HepG2 (cell line): ENCODE results near the gene PAX4. TPM values are rescaled to one million over a fixed set of nuclear protein-coding genes. Genes with fewer than 3 reads are reported as not detected.

Experiments
- ATAC-seq: fragments of 200-7000 bp; cut with Tn5 transposase; 3 replicates; pipeline ENCODE4 v1.9.1; 2020; ENCODE audit warnings: mild to moderate bottlenecking, moderate library complexity
- BruUV-seq: library from RNA; stranded (reverse); fragments of 400-500 nt; replicated peaks from 2 replicates; lab custom pipeline; 2021; lab: Mats Ljungman, UMichigan
- CTCF ChIA-PET: fragments of 300-600 bp; formaldehyde crosslinking; extraction: SDS; loops from one replicate; lab custom pipeline; 2021; ENCODE audit warnings: low total read pairs, inconsistent platforms, low intra/inter-chr PET ratio; lab: Yijun Ruan, JAX
- POLR2A ChIA-PET: fragments of 350-600 bp; sonication (Branson Sonifier 250); formaldehyde crosslinking; loops from one replicate; lab custom pipeline; 2020; ENCODE audit warnings: antibody characterized with exemption, inconsistent platforms; lab: Yijun Ruan, JAX
- DNase-seq: peaks from one replicate; pipeline ENCODE4 v3.0.0-alpha.2; 2015; ENCODE audit warnings: low spot score
- FAIRE-seq: peaks from 3 replicates; lab custom pipeline; 2011; peaks lifted over from hg19 to GRCh38; lab: Jason Lieb, UNC
- H2AFZ ChIP-seq: one replicate; pipeline ENCODE4 v1.6.1; 2011; ENCODE audit warnings: low read length, inconsistent platforms
- H3K27ac ChIP-seq: fragments of 300-600 bp; 3 replicates; pipeline ENCODE4 v1.8.0; 2011; ENCODE audit warnings: mixed run types, mild to moderate bottlenecking, mixed read lengths, low read length, inconsistent platforms; ENCODE audit not compliant: insufficient read depth; ENCODE audit errors: extremely low read length
- H3K27me3 ChIP-seq, 2 experiments: fragments of 200-600 bp in 1 of 2; 2 replicates in 1 of 2; 3 replicates in 1 of 2; pipeline versions ENCODE4 v1.6.0 to v1.8.0; 2011; ENCODE audit warnings: low read length in 2 of 2, mild to moderate bottlenecking in 2 of 2, moderate library complexity in 2 of 2, inconsistent platforms in 1 of 2; ENCODE audit not compliant: insufficient read depth in 2 of 2, control insufficient read depth in 1 of 2
- H3K36me3 ChIP-seq, 2 experiments: fragments of 200-600 bp in 1 of 2; replicated peaks in 1 of 2; 2 replicates in 1 of 2; 3 replicates in 1 of 2; pipeline versions ENCODE4 v1.5.1 to v1.8.0; 2011; ENCODE audit warnings: low read length in 2 of 2, inconsistent platforms in 1 of 2; ENCODE audit not compliant: insufficient read depth in 2 of 2, control insufficient read depth in 1 of 2
- H3K4me1 ChIP-seq: 2 replicates; pipeline ENCODE4 v1.5.1; 2012; ENCODE audit warnings: low read length, inconsistent platforms; ENCODE audit not compliant: insufficient read depth
- H3K4me2 ChIP-seq: 2 replicates; pipeline ENCODE4 v1.6.0; 2011; ENCODE audit warnings: low read depth, low read length, inconsistent platforms
- H3K4me3 ChIP-seq, 3 experiments: fragments of 200-600 bp in 1 of 3; sonication (generic), shearing (Covaris generic) in 1 of 3; replicated peaks in 1 of 3; 2 replicates each; pipeline ENCODE4 v1.5.1; 2011 to 2016; ENCODE audit warnings: low read length in 3 of 3, inconsistent platforms in 2 of 3, low read depth in 2 of 3, mild to moderate bottlenecking in 2 of 3, control low read depth in 1 of 3, mixed read lengths in 1 of 3; ENCODE audit not compliant: insufficient read depth in 1 of 3
- H3K79me2 ChIP-seq: one replicate; pipeline ENCODE4 v1.6.1; 2011; ENCODE audit warnings: low read length, inconsistent platforms; ENCODE audit not compliant: insufficient read depth
- H3K9ac ChIP-seq: 2 replicates; pipeline ENCODE4 v1.6.0; 2011; ENCODE audit warnings: mild to moderate bottlenecking, low read depth, low read length, inconsistent platforms; ENCODE audit not compliant: insufficient read depth
- H3K9me3 ChIP-seq: 2 replicates; pipeline ENCODE4 v1.5.1; 2012; ENCODE audit warnings: mild to moderate bottlenecking, low read length
- H4K20me1 ChIP-seq: 2 replicates; pipeline ENCODE4 v1.6.0; 2011; ENCODE audit warnings: inconsistent platforms, mild to moderate bottlenecking, low read length, moderate library complexity; ENCODE audit not compliant: insufficient read depth
- DR1 ChIP-seq: sonication (generic); formaldehyde crosslinking; IDR thresholded peaks from 2 replicates; pipeline ENCODE4 v1.8.0; 2021; ENCODE audit warnings: mild to moderate bottlenecking, missing genetic modification reagents, inconsistent platforms
- ELF1 ChIP-seq: sonication (generic); formaldehyde crosslinking; IDR thresholded peaks from 2 replicates; pipeline ENCODE4 v1.4.0; 2020; ENCODE audit warnings: missing genetic modification reagents
- NBN ChIP-seq: fragments of 450-650 bp; conservative IDR thresholded peaks from 2 replicates; pipeline ENCODE4 v1.6.1; 2017
- POLR2AphosphoS2 ChIP-seq: IDR thresholded peaks from 2 replicates; pipeline ENCODE4 v1.6.1; 2011; ENCODE audit warnings: low read depth, low read length, improper control_type of control experiment
- ZNF207 ChIP-seq: fragments of 450-650 bp; IDR thresholded peaks from 2 replicates; pipeline ENCODE4 v1.6.1; 2016; ENCODE audit warnings: antibody characterized with exemption, borderline replicate concordance
- ZNF280D ChIP-seq: sonication (generic); formaldehyde crosslinking; IDR thresholded peaks from 2 replicates; pipeline ENCODE4 v1.5.1; 2020; ENCODE audit warnings: mild to moderate bottlenecking, missing genetic modification reagents
- ZNF432 ChIP-seq: sonication (generic); formaldehyde crosslinking; IDR thresholded peaks from 2 replicates; pipeline ENCODE4 v1.5.0; 2020; ENCODE audit warnings: missing genetic modification reagents, mild to moderate bottlenecking, borderline replicate concordance
- ZNF530 ChIP-seq: sonication (generic); formaldehyde crosslinking; IDR thresholded peaks from 2 replicates; pipeline ENCODE4 v1.5.0; 2020; ENCODE audit warnings: low read depth, mild to moderate bottlenecking, missing genetic modification reagents
- ZNF550 ChIP-seq: sonication (generic); formaldehyde crosslinking; IDR thresholded peaks from 2 replicates; pipeline ENCODE4 v1.4.0; 2020; ENCODE audit warnings: mild to moderate bottlenecking, missing genetic modification reagents, borderline replicate concordance
- ZNF788 ChIP-seq: sonication (generic); formaldehyde crosslinking; IDR thresholded peaks from 2 replicates; pipeline ENCODE4 v1.5.0; 2020; ENCODE audit warnings: mild to moderate bottlenecking, missing genetic modification reagents, borderline replicate concordance
- ZNF839 ChIP-seq: sonication (generic); formaldehyde crosslinking; IDR thresholded peaks from 2 replicates; pipeline ENCODE4 v1.4.0; 2020; ENCODE audit warnings: missing genetic modification reagents, mild to moderate bottlenecking, borderline replicate concordance
- WGBS: methylation state at CpG from one replicate; pipeline ENCODE4 v1.1.6; 2017; ENCODE audit warnings: low lambda C conversion rate; 5-methylcytosine and 5-hydroxymethylcytosine counted together
- in situ Hi-C: cut with HindIII; loops from 2 replicates; pipeline ENCODE4 v1.10.0; 2017; ENCODE audit warnings: low pct_unique_long_range_greater_than_20kb; ENCODE audit not compliant: extremely low pct_ligation_motif_present
- intact Hi-C: fragments of 100-400 bp; cut with micrococcal nuclease; formaldehyde crosslinking; loops from one replicate; pipeline ENCODE4 v1.10.0; 2022; ENCODE audit not compliant: unreplicated experiment
- polyA plus RNA-seq, 8 experiments: library from polyadenylated mRNA; depleted of rRNA in 3 of 8; stranded (reverse) in 7 of 8; unstranded in 1 of 8; fragments of >200 nt; fragmentation: Illumina TruSeq in 4 of 8; extraction: Trizol in 4 of 8; gene quantifications; 2 replicates each; pipeline versions ENCODE4 v1.2.1 to v1.2.3, GENCODE V29; 2011 to 2016; ENCODE audit warnings: low read depth in 4 of 8, missing spikeins in 1 of 8, mixed read lengths in 1 of 8; ENCODE audit not compliant: insufficient read depth in 1 of 8
- total RNA-seq, 5 experiments: library from RNA; depleted of rRNA; stranded (reverse); fragments of >200 nt; fragmentation: Illumina TruSeq; extraction: Trizol; gene quantifications; 2 replicates each; pipeline ENCODE4 v1.2.3, GENCODE V29; 2016; ENCODE audit warnings: low read depth in 1 of 5
- TF ChIP-seq, protein P1 (sequence below): sonication (generic); formaldehyde crosslinking; IDR thresholded peaks from 2 replicates; pipeline ENCODE4 v1.5.1; 2020; ENCODE audit warnings: mild to moderate bottlenecking, missing genetic modification reagents, moderate library complexity

Gene PAX4
- total and polyA plus RNA-seq, 2 of the 13 experiments (the other 11 are each of a cell fraction or from before 2014, with no cell fraction given): not detected

- WGBS: 40% methylated on average over 1 of the region's 6 CpGs
- Histone ChIP-seq H4K20me1 (no peaks in the 10 kb centered on the region), H3K9ac (no peak overlapping the region), H3K9me3 (peaks cover 6% of the 10 kb centered on the region; the same call in 1 of the 2 replicates), H3K36me3 (no peaks in the 10 kb centered on the region; a peak in 1 of 5 replicates), H3K79me2 (no peaks in the 10 kb centered on the region), H3K27ac (no peak overlapping the region), H3K4me1 (no peaks in the 10 kb centered on the region), H2AFZ (no peak overlapping the region), H3K4me2 (0 out of 2 replicates have a peak overlapping the region, but pooled peaks have one; percentile 24), H3K4me3 (no peak overlapping the region), H3K27me3 (peaks cover 2 to 8% of the 10 kb centered on the region in 2 experiments; a peak in 2 of 5 replicates)
- ChIA-PET POLR2A (no interaction called here), CTCF (no interaction called here)
- FAIRE-seq: no peak
- TF ChIP-seq, protein P1, sequence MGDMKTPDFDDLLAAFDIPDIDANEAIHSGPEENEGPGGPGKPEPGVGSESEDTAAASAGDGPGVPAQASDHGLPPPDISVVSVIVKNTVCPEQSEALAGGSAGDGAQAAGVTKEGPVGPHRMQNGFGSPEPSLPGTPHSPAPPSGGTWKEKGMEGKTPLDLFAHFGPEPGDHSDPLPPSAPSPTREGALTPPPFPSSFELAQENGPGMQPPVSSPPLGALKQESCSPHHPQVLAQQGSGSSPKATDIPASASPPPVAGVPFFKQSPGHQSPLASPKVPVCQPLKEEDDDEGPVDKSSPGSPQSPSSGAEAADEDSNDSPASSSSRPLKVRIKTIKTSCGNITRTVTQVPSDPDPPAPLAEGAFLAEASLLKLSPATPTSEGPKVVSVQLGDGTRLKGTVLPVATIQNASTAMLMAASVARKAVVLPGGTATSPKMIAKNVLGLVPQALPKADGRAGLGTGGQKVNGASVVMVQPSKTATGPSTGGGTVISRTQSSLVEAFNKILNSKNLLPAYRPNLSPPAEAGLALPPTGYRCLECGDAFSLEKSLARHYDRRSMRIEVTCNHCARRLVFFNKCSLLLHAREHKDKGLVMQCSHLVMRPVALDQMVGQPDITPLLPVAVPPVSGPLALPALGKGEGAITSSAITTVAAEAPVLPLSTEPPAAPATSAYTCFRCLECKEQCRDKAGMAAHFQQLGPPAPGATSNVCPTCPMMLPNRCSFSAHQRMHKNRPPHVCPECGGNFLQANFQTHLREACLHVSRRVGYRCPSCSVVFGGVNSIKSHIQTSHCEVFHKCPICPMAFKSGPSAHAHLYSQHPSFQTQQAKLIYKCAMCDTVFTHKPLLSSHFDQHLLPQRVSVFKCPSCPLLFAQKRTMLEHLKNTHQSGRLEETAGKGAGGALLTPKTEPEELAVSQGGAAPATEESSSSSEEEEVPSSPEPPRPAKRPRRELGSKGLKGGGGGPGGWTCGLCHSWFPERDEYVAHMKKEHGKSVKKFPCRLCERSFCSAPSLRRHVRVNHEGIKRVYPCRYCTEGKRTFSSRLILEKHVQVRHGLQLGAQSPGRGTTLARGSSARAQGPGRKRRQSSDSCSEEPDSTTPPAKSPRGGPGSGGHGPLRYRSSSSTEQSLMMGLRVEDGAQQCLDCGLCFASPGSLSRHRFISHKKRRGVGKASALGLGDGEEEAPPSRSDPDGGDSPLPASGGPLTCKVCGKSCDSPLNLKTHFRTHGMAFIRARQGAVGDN (CRISPR knock-in tag): peak; percentile 14; the same call in 1 of the 2 replicates
- TF ChIP-seq ELF1 (peak; percentile 48; the same call in 1 of the 2 replicates), ZNF207 (no peak)
- no peak for DNase-seq
- in situ Hi-C loops (no loop called here), intact Hi-C loops (no loop called here)
- ATAC-seq: peak; percentile 66
- no TSS peak for BruUV-seq
These were observed 8.6 kb downstream of the PAX4 start for GRCh38 chr7:127609297-127609696.

DNA sequence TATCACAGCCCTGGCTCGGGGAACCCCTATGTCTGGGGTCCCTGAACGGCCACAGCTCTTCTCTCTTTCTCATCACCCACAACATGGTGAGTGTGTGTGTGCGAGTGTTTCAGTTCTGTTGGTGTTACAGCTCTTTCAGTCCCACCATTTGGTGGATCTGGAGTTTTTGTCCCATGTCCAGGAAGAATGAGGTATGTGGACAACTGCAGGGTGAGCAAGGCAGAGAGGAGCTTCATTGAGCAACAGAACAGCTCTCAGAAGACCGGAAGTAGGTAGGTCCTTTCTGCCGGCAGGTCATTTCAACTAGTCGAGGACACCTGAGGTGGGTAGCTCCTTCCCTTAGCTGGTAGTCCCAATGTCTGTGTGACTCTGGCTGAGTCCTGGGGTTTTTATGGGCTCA is 9.5 kb downstream of the PAX4 start:
- ATAC-seq: no peak
- intact Hi-C loops: no loop called here
- Histone ChIP-seq H3K4me1 (no peaks in the 10 kb centered on the region), H3K27ac (no peak overlapping the region), H2AFZ (no peak overlapping the region), H3K4me3 (no peak overlapping the region), H3K9ac (no peak overlapping the region), H3K79me2 (no peaks in the 10 kb centered on the region), H3K36me3 (no peaks in the 10 kb centered on the region; a peak in 1 of 5 replicates), H3K27me3 (peaks cover 1 to 7% of the 10 kb centered on the region in 2 experiments; a peak in 1 of 5 replicates), H4K20me1 (no peaks in the 10 kb centered on the region), H3K9me3 (peaks cover 6% of the 10 kb centered on the region; the same call in 1 of the 2 replicates), H3K4me2 (no peak overlapping the region)
- no peak for FAIRE-seq
- CTCF ChIA-PET: no interaction called here
- in situ Hi-C loops: no loop called here
- BruUV-seq: no TSS peak
- WGBS: 39% methylated on average over 3 of the region's 6 CpGs
- DNase-seq: no peak
- POLR2A ChIA-PET: no interaction called here
- no peak for TF ChIP-seq ZNF839 (CRISPR knock-in tag)
- no peak for TF ChIP-seq ZNF788 (CRISPR knock-in tag)
- TF ChIP-seq ZNF432 (CRISPR knock-in tag): no peak
- no peak for TF ChIP-seq ZNF280D (CRISPR knock-in tag)
- TF ChIP-seq ZNF550 (CRISPR knock-in tag): no peak
- no peak for TF ChIP-seq POLR2AphosphoS2
- TF ChIP-seq DR1 (CRISPR knock-in tag): no peak
- no peak for TF ChIP-seq NBN
- TF ChIP-seq ZNF530 (CRISPR knock-in tag): no peak
